Midbrain (tissue), 1 donor: Measurements from ENCODE around the gene ADAMTSL2.

Experiments
- DNase-seq: peaks from one replicate; lab custom pipeline; 2025; lab: John Stamatoyannopoulos, UW

The ADAMTSL2 gene

DNA sequence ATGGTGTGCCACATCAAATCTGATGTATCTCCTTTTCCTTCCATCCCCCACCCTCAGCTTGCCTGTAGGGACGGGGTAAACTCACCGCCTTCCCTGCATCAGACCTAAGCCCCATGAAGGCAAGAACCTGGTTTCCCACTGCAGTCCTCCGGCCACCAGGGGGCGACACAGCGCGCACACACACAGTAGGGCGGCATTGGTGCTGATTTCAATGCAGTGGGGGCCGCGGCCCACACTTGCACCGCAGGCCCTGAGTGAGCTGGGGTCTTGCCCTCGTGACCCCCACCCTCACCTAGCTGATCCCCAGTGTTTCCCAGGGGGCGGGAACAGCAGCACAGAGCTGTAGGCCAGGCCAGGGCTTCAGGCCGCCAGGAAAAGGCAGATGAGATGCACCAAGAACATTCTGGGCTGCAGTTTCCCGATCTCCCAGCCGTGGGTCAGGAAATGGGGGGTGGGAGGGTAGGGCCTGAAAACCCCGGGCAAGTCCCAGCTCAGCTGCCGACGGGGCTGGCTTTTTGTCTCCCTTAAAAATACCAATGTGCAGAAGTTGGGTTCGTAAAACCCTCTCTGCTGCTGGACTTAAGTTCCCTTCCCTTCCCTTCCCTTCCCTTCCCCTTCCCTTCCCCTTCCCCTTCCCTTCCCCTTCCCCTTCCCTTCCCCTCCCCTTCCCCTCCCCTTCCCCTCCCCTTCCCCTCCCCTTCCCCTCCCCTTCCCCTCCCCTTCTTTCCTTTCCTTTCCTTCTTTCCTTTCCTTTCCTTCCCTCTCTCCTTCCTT lies 55.1 kb downstream of the ADAMTSL2 start:
- DNase-seq, result no peak

DNA sequence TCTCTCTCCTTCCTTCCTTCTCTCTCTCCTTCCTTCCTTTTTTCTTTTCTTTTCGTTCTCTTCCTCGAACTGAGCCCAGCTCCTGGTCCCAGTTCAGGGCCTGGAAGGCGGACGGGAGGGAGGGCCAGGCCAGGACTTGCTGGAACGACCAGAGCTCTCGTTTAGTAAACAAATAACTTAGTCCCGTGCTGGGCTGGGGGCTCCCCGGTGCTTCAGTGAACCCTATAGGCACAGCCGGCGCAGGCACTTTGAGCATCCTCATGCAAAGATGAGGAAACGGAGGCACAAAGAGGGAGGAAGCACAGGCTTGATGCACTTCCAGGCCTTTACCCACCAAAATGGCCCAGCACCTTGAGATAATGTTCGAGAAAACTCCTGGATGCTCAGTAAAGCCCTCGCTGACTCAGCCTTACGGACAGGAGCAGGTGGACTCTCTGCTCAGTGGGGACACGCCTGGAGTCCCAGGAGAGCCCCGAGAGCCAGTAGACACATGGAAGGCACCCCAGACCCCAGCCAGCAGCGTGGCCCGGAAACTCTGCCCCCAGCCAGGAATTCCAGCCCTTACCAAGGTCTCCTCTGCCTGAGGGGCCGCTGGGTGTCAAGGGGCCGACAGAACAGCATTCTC lies 55.8 kb downstream of the ADAMTSL2 start:
- DNase-seq, result no peak

DNA sequence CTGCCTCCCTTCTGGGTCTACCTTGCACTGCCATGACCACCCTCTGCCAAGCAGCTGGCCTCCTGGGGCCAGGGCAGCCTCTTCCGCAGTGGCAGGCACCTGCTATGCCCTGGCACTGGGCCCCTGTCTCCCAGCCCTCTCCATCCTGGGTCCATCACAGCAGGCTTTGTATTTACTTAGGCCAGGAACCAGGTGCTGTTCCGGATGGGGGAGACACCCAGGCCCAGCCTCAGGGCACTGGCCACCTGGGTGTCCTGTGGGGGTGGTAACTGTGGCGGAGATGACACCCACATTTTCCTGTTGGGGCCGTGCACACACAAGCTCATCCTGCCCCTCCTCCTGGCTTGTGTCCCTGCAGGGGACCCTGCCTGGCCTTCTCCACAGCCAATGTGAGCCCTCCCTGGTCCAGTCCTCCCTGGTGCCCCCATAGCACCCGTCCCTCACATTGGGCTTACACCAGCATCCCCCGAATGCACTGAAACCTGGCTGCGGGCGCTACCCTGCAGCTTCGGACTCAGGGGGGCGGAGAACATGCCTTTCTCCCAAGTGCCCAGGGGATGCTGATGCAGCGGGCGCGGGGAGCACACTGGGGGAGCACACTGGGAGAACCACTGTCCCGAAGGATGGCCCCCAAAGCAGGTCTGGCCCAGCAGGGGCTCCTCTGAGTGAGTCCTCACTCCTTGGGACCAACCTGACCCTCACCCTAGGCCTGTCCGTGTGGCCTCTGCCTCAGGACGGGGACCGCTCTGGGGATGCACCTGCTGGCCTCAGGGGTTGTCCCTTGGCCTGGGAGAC lies 56.8 kb downstream of the ADAMTSL2 start:
- DNase-seq, result no peak

DNA sequence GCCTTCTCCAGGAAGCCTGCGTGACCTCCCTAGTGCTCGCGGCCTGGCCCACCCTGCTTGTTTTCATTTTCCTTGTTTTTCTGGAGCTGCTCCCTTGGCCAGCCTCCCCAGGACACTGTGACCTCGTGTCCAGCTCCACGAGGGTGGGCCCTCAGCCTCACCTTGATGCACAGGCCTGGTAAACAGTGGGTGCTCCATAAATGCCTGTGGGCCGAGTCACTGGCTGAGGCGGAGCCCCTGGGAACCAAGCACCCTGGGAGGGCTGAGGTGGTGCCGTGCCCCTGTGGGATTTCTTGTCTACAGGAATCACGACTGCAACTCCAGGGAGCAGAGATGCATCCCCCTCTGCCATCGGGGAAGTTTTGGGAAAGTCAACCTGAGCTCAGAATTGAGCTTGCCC lies 57.5 kb downstream of the ADAMTSL2 start:
- no peak for DNase-seq

DNA sequence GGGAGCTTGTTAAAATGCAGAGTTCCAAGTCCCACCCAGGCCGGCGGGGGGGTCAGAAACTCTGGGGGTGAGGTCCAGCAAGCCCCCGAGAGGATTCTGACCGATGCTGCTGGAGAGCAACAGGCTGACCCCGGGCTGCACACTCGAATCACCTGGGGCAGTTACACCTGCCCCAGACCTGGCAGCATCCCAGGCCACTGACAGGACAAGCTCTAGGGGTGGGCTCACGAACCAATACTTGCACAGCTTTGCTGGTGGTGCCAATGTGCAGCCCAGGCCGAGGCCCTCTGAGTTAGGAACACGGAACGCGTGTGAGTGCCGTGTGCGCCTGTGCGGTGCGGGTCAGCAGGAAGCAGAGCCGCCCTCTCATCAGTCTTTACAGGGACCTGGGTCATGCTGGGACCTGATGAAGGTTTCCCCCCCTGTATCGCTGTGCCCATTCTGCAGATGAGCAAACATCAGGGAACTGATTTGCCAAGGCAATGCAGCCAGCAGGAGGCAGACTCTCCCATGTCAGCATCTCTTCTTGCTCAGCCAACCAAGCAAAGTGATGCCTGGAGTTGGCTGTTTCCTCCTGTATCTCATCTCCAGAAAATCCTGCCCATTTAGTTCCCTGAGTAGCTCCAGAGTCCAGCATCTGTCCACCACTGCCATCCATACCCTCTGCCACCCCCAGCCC lies 58.4 kb downstream of the ADAMTSL2 start:
- DNase-seq, result no peak

DNA sequence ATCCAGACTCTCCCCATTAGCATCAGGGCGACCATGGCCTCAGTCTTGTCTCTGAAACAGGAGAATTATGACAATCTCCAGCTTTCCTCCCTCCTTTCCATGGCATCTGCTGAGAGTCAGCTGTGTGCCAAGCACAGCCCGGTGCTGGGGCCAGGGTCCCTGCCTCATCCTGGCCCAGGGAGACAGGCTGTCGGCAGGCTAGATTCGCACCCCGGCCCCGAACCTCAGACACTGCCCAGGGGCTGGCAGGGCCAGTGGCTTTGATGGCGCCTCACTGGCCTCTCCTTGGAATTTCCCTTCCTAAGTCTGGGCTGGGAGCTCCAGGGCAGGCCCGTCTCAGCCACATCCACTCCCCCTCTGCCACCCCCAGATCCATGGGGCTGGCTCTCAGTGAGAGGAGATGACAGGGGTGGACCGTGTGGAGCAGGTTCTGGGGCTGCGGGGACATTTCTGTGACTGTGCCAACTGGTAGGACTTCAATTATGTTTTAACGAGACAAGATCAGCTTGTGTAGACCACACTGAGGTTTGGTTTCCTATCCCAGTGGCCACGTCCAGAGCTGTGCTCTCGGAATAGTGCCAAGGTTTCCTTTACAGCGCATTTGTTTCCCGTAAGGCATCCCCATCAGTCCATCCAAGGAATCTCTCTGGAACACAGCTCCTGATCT lies 59.2 kb downstream of the ADAMTSL2 start:
- DNase-seq, result no peak

DNA sequence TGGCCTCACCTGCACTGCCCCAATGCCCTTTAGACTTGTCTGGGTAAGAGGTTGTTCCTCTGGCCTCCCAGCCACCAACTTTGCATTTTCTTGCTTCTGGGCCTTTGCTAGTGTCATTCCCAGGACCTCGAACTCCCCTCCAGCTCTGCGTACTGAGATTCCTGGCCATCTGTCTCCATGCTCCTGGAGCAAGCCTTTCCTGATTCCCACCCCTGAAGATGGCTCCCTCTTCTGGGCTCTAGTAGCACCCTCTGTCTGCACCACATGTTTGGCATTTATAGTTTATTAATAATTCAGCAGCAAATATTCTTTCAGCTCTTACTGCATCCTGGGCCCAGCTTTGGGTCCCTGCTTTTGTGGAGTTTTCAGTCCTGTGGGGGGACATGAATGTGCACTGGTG lies 59.8 kb downstream of the ADAMTSL2 start:
- no peak for DNase-seq

DNA sequence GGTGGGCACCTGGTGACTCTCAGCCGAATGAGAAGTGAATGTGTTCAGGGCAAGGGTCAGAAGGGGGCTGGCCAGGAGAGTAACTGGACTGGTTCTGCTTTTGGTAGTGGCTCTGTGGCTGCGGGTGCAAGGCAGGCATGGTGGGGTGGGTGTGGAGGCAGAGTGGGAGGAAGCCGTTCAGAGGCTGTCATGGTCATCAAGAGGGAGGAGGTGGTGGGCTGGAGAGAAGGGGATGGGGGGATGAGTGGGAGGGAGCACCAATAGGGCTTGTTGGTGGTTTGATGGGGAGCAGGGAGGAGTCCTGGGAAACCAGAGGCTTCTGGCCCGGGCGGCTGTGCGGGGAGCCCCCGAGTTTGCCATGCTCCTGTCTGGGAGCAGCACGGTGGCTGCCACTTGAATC lies 61.4 kb downstream of the ADAMTSL2 start:
- no peak for DNase-seq

DNA sequence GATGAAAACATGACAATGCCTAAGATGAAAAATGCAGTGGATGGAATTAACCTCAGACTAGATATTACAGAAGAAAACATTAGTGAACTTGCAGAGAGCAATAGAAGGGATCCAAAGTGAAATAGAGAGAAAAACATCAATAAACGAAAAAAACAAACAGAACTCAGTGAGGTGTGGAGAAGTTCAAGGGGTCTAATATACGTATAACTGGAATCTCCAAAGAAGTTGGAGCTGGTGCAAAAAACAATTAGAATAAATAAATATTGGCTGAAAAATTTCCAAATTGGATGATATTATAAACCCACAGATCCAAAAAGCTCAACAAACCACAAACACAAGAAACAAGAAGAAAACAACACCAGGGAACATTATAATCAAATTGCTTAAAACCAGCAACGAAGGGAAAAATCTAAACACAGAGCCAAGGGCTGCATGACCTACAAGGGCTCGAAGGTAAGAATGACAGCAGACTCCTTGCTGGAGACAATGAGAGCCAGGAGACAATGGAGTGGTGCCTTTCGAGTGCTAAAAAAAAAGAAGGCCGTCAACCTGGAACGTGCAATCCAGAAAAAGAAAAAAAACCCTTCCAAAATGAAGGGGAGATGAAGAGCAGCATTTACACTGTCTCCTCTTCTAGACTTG lies 62.9 kb downstream of the ADAMTSL2 start:
- DNase-seq, result no peak

DNA sequence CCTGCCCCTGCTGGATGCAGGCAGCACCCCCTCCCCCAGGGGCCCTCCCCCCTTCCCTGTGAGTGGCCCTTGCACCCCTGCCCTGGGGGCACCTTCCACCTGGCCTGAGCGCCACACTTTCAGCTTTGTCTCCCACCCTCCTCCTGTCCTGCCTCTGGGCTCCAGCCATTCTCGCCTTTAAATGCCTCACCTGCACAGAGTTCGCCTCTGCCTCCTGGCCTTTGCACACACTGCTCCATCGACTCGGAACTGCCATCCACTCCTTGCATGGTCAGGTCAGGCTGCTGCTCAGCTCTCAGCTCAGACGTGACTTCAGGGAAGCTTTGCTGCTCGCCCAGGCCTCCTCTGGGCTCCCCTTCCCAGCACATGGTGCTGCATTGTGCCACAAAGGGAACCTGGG lies 64.5 kb downstream of the ADAMTSL2 start:
- no peak for DNase-seq

DNA sequence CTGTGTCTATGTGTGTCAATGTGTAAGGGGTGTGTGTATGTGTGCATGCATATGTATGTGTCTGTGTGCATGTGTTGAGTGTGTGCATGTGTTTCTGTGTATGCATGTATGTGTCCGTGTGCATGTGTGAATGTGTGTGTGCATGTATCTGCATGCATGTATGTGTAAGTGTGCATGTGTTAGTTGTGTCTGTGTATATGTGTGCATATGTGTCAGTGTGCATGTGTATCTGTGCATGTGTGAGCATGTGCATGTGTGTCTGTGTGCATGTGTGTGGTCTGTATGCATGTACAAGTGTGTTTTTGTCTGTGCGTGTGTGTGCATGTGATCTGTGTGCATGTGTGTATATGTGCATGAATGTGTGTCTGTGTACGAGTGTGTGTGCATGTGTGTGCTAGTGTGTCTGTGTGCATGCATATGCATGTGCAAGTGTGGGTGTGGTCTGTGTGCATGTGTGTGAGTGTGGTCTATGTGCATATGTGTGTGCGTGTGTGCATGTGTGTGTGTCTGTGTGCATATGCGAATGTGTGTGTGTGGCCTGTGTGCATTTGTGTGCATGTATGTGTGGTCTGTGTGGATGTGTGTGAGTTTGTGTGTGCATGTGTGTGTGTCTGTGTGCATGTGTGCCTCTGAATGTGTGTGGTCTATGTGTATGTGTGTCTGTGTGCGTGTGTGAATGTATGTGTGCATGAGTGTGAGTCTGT lies 65.1 kb downstream of the ADAMTSL2 start:
- DNase-seq, result no peak

DNA sequence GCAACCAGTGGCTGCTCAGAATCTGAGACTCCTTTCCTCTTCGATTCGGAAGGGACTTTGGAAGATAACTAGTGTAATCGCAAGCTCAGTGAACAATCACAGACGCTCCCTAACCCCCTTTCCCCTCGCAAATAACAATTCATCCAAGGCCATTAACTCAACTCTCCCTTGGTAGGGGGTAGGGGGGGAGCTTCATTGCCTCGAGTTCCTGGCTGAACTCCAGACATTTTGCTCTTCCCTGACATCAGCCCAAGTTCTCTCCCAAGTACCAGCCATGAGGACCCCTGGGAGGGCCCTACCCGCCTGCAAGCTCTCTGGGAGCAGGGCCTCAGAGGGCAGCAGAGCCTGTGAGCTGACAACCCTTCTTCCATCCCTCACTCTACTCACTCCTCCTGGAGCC lies 66.2 kb downstream of the ADAMTSL2 start:
- no peak for DNase-seq

DNA sequence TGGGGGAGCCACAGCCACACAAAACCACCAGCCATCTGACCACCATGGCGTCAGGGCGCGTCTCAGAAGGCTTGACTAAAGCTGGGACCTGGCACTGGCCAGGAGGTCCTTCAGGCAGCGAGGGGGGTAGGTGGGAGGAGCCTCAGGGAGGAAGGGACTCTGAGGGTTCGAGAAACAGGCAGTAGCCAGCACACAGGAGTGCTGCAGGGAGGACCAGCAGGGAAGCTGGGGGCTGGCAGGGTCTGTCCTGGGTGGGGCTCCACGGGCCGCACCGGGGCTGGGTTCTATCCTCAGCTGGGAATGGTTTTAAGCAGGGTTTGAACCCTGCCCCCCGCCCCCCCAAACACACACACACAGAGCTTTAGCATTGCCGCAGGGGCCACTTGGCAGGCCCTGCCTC lies 67.2 kb downstream of the ADAMTSL2 start:
- DNase-seq, result no peak

DNA sequence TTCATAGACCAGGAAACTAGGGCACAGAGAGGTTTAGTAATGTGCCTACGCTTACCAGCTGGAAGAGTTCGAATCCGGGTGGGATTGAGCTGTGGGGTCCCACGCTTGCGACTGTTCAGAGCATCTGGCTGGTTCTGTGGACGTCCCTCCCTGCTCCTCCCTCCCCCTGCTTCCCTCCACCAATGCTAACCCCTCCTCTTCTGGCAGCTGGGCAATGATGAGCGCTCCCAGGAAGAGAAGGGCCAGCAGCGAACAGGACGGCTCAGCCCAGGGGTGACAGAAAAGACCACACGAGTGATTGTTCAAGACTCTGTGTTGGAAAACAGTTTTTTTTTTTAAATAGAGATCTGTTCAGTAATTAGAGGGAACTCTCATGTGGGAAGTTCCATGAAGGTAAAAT lies 67.8 kb downstream of the ADAMTSL2 start:
- DNase-seq, result no peak

DNA sequence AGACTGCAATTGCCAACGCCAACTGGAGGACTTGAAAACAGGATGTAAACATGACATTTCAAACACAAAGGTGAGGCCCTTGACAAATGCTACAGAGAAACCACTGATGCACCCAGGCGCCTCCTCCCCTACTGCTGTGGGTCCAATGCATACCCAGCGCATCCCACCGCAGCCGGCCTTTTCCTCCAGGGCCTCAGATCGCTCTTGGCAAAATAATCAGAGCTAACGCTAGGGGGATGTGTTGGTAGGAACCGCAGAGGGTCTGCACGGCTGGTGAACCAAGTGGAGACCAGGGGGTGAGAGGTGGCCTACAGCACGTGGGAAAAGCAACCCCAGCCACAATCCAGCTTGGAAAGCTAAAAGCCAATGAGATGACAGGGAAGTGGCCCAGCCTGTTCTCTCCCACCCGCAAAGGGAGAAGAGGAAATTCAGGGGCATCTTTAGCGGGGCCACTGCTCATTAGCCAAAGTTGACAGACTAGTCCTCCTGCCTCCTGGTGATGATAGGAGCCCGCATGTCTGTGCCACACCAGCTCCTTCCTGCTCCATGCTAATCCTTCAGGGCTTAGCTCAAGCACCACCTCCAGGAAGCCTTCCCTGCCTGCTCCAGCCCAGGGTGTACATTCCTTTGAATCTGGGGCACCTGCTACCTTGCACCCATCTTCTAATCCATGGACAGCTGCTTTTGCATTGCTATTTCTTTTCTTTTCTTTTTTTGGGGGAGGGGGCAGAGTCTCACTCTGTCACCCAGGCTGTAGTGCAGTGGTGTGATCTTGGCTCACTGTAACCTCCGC lies 68.8 kb downstream of the ADAMTSL2 start:
- DNase-seq, result no peak

DNA sequence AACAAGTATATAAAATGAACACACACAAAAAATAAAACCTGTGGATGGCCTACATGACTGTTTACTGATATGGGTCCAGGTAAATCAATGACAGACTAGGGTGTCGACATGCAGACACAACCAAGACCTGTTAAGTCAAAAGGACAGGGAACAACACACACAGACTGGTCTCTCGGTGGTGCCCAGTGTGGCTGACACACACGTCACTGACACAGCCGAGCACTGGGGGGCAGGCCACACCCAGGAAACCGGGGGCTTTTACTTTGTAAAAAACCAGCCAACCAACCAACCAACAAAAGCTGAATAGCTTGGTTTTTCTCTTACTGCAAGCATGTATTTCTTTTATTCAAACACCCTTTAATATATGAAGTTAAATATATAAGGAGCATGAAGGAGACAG lies 69.7 kb downstream of the ADAMTSL2 start:
- no peak for DNase-seq

DNA sequence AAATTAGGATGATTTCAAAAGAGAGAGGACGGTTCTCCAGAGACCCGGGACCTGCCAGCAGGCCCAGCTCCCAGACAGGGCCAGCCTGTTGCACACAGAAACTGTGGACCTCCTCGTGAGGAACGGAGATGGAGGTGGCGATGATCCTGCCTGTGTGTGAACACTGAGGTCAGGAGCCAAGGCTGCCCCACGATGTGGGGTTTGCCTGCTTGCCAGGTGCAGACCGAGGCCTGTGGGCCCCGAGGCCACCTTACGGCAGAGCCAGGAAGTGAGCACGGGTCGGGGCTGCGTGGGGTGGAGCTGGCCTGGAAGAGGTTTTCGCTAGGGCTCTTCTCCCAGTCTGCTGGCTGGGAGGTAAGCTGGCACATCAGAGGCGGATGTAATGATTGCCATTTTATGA lies 70.4 kb downstream of the ADAMTSL2 start:
- no peak for DNase-seq

DNA sequence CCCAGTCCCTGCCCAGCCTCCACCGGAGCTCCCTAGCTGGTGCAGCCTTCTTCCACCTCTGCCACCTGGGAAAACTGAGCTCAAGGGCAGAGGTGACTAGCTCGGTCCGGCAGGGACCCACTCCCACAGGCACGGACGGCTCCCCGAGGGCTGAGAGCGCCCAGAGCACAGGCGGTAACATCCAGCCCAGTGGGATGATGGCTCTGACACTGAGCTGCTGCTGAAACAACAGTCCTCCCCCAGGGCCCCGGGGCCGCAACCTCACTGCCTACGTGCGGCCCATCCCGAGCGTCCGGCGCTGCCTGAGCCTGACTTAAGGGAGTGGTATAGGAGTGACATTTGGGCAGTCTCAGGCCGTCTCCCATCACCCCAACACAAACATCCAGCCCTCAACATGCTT lies 70.9 kb downstream of the ADAMTSL2 start:
- no peak for DNase-seq

DNA sequence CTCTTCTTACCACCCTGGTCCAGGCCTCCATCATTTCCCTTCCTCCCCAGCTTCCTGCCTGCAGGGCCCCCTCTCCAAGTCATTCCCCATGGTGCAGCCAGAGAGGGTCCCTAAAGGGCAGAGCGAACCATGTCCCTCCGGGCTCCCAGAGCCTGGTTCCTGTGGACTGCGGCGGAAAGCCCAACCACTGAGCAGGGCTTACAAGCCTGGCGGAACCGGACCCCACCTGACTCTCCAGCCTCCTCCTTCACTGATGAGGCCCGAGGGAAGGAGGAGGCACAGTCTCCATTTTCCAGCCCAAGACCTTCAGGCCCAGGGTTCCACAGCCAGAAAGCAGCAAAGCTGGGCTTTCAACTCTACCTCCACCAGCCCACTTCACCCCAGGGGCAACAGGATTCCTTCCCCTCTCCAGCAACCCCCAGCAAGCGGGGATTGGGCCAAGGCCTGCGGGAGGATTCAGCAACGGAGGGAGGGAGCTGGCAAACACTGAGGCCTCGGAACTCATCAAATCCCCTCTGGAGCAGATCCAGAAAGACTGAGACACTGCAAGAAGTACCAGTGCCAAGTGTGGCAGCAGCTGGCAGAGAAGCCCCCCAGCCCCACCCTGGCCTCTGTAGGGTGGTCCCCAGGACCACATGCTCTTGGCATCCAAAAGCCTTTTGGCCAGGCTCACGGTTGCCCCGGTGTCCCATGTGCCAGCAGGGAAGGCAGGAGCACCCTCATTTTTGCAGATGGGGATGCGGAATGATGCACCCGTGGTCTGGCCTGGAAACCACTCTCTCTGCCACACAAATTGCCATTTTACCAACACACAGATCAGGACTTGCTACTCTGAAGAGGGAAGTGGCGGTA lies 71.6 kb downstream of the ADAMTSL2 start:
- no peak for DNase-seq
